ENCODE data around the gene ST6GALNAC5.
"Not testable (repeated sequence)": the region's sequence is repeated elsewhere in the genome, so short reads cannot be mapped to it uniquely, and the experiment has no call there.

ST6GALNAC5 gene

GRCh38 chr1:76871355-76871974, 4.2 kb downstream of the ST6GALNAC5 start:
- no peaks in the 10 kb centered on the region for H3F3A ChIP-seq (ENCODE audit: insufficient read depth)
- no peaks in the 10 kb centered on the region for H3K79me2 ChIP-seq (ENCODE audit: insufficient read depth, low read length)
- H3K9me2 ChIP-seq (replicated peaks; ENCODE audit: insufficient read depth, low read length), result no peaks in the 10 kb centered on the region
- H3K4me3 ChIP-seq (ENCODE audit: insufficient read depth, low read length, poor library complexity, severe bottlenecking), result no peak overlapping the region
- TF ChIP-seq EZH2phosphoT487 (conservative IDR thresholded peaks at IDR 0.05; ENCODE audit: low read length), result no peak
- TF ChIP-seq, protein P1, sequence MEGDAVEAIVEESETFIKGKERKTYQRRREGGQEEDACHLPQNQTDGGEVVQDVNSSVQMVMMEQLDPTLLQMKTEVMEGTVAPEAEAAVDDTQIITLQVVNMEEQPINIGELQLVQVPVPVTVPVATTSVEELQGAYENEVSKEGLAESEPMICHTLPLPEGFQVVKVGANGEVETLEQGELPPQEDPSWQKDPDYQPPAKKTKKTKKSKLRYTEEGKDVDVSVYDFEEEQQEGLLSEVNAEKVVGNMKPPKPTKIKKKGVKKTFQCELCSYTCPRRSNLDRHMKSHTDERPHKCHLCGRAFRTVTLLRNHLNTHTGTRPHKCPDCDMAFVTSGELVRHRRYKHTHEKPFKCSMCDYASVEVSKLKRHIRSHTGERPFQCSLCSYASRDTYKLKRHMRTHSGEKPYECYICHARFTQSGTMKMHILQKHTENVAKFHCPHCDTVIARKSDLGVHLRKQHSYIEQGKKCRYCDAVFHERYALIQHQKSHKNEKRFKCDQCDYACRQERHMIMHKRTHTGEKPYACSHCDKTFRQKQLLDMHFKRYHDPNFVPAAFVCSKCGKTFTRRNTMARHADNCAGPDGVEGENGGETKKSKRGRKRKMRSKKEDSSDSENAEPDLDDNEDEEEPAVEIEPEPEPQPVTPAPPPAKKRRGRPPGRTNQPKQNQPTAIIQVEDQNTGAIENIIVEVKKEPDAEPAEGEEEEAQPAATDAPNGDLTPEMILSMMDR (IDR thresholded peaks at IDR 0.05; ENCODE audit: insufficient read depth, low read length, poor library complexity, severe bottlenecking), result no peak
- H2AFZ ChIP-seq (ENCODE audit: low read depth, low read length, severe bottlenecking), result no peak overlapping the region
- peak overlapping the region; percentile 31 for H3K4me2 ChIP-seq (ENCODE audit: low read depth, low read length, poor library complexity, severe bottlenecking)
- H3K36me3 ChIP-seq (ENCODE audit: low read length), result no peaks in the 10 kb centered on the region
- no peak overlapping the region for H3K27ac ChIP-seq (ENCODE audit: low read depth, low read length)
- H3K9ac ChIP-seq (ENCODE audit: low read length), result no peak overlapping the region
- no peaks in the 10 kb centered on the region for H3K27me3 ChIP-seq (ENCODE audit: low read length)
- no peaks in the 10 kb centered on the region for H4K20me1 ChIP-seq (ENCODE audit: low read depth, low read length)
- no peaks in the 10 kb centered on the region for H3K9me3 ChIP-seq (ENCODE audit: insufficient read depth, low read length)

- H3K27ac ChIP-seq (ENCODE audit: low read depth, low read length), result no peak overlapping the region
- no peaks in the 10 kb centered on the region for H3K79me2 ChIP-seq (ENCODE audit: insufficient read depth, low read length)
- no peak overlapping the region for H3K4me2 ChIP-seq (ENCODE audit: low read depth, low read length, poor library complexity, severe bottlenecking)
- H3K27me3 ChIP-seq (ENCODE audit: low read length), result no peaks in the 10 kb centered on the region
- no peaks in the 10 kb centered on the region for H3K9me3 ChIP-seq (ENCODE audit: insufficient read depth, low read length)
- TF ChIP-seq EZH2phosphoT487 (conservative IDR thresholded peaks at IDR 0.05; ENCODE audit: low read length), result no peak
- TF ChIP-seq, protein P1 (IDR thresholded peaks at IDR 0.05; ENCODE audit: insufficient read depth, low read length, poor library complexity, severe bottlenecking), result no peak
- no peak overlapping the region for H3K9ac ChIP-seq (ENCODE audit: low read length)
- H4K20me1 ChIP-seq (ENCODE audit: low read depth, low read length), result no peaks in the 10 kb centered on the region
- no peaks in the 10 kb centered on the region for H3K36me3 ChIP-seq (ENCODE audit: low read length)
- no peak overlapping the region for H2AFZ ChIP-seq (ENCODE audit: low read depth, low read length, severe bottlenecking)
- no peaks in the 10 kb centered on the region for H3F3A ChIP-seq (ENCODE audit: insufficient read depth)
- H3K4me3 ChIP-seq (ENCODE audit: insufficient read depth, low read length, poor library complexity, severe bottlenecking), result no peak overlapping the region
- H3K9me2 ChIP-seq (replicated peaks; ENCODE audit: insufficient read depth, low read length), result no peaks in the 10 kb centered on the region
These were observed 5.7 kb downstream of the ST6GALNAC5 start for GRCh38 chr1:76872944-76873343.

GRCh38 chr1:76876655-76877395, 9.5 kb downstream of the ST6GALNAC5 start:
- Histone ChIP-seq H3K4me2 (ENCODE audit: low read depth, low read length, poor library complexity, severe bottlenecking) (no peak overlapping the region), H3K27ac (ENCODE audit: low read depth, low read length) (no peak overlapping the region), H3K36me3 (ENCODE audit: low read length) (no peaks in the 10 kb centered on the region), H3K9me3 (ENCODE audit: insufficient read depth, low read length) (no peaks in the 10 kb centered on the region), H3K9me2 (replicated peaks; ENCODE audit: insufficient read depth, low read length) (no peaks in the 10 kb centered on the region), H2AFZ (ENCODE audit: low read depth, low read length, severe bottlenecking) (no peak overlapping the region), H3F3A (ENCODE audit: insufficient read depth) (no peaks in the 10 kb centered on the region), H3K4me3 (ENCODE audit: insufficient read depth, low read length, poor library complexity, severe bottlenecking) (no peak overlapping the region), H4K20me1 (ENCODE audit: low read depth, low read length) (no peaks in the 10 kb centered on the region), H3K9ac (ENCODE audit: low read length) (no peak overlapping the region), H3K79me2 (ENCODE audit: insufficient read depth, low read length) (no peaks in the 10 kb centered on the region), H3K27me3 (ENCODE audit: low read length) (no peaks in the 10 kb centered on the region)
- TF ChIP-seq EZH2phosphoT487 (conservative IDR thresholded peaks at IDR 0.05; ENCODE audit: low read length), result no peak

GRCh38 chr1:76879014-76879413, 11.7 kb downstream of the ST6GALNAC5 start:
- not testable (repeated sequence) for H3K4me3 ChIP-seq (ENCODE audit: insufficient read depth, low read length, poor library complexity, severe bottlenecking); H3K27ac ChIP-seq (ENCODE audit: low read depth, low read length); H3K36me3 ChIP-seq (ENCODE audit: low read length); H3K9me2 ChIP-seq (replicated peaks; ENCODE audit: insufficient read depth, low read length); H4K20me1 ChIP-seq (ENCODE audit: low read depth, low read length); H3F3A ChIP-seq (ENCODE audit: insufficient read depth); H3K4me2 ChIP-seq (ENCODE audit: low read depth, low read length, poor library complexity, severe bottlenecking); H3K9me3 ChIP-seq (ENCODE audit: insufficient read depth, low read length); H3K79me2 ChIP-seq (ENCODE audit: insufficient read depth, low read length); H2AFZ ChIP-seq (ENCODE audit: low read depth, low read length, severe bottlenecking); H3K9ac ChIP-seq (ENCODE audit: low read length); H3K27me3 ChIP-seq (ENCODE audit: low read length)

Data from SU-DHL-6 (cell line).